HepG2 (cell line): ENCODE data around the gene SDK2. TPM values are rescaled to one million over a fixed set of nuclear protein-coding genes. Genes with fewer than 3 reads are reported as not detected.

Source experiments
- ATAC-seq: fragments of 200-7000 bp; cut with Tn5 transposase; 3 replicates; pipeline ENCODE4 v1.9.1; 2020; ENCODE audit warnings: mild to moderate bottlenecking, moderate library complexity
- BruUV-seq: library from RNA; stranded (reverse); fragments of 400-500 nt; replicated peaks from 2 replicates; lab custom pipeline; 2021; lab: Mats Ljungman, UMichigan
- CTCF ChIA-PET: fragments of 300-600 bp; formaldehyde crosslinking; extraction: SDS; loops from one replicate; lab custom pipeline; 2021; ENCODE audit warnings: low total read pairs, inconsistent platforms, low intra/inter-chr PET ratio; lab: Yijun Ruan, JAX
- POLR2A ChIA-PET: fragments of 350-600 bp; sonication (Branson Sonifier 250); formaldehyde crosslinking; loops from one replicate; lab custom pipeline; 2020; ENCODE audit warnings: antibody characterized with exemption, inconsistent platforms; lab: Yijun Ruan, JAX
- DNase-seq: peaks from one replicate; pipeline ENCODE4 v3.0.0-alpha.2; 2015; ENCODE audit warnings: low spot score
- FAIRE-seq: peaks from 3 replicates; lab custom pipeline; 2011; peaks lifted over from hg19 to GRCh38; lab: Jason Lieb, UNC
- H2AFZ ChIP-seq: one replicate; pipeline ENCODE4 v1.6.1; 2011; ENCODE audit warnings: low read length, inconsistent platforms
- H3K27ac ChIP-seq: fragments of 300-600 bp; 3 replicates; pipeline ENCODE4 v1.8.0; 2011; ENCODE audit warnings: mixed run types, mild to moderate bottlenecking, mixed read lengths, low read length, inconsistent platforms; ENCODE audit not compliant: insufficient read depth; ENCODE audit errors: extremely low read length
- H3K27me3 ChIP-seq, 2 experiments: fragments of 200-600 bp in 1 of 2; 2 replicates in 1 of 2; 3 replicates in 1 of 2; pipeline versions ENCODE4 v1.6.0 to v1.8.0; 2011; ENCODE audit warnings: low read length in 2 of 2, mild to moderate bottlenecking in 2 of 2, moderate library complexity in 2 of 2, inconsistent platforms in 1 of 2; ENCODE audit not compliant: insufficient read depth in 2 of 2, control insufficient read depth in 1 of 2
- H3K36me3 ChIP-seq, 2 experiments: fragments of 200-600 bp in 1 of 2; replicated peaks in 1 of 2; 2 replicates in 1 of 2; 3 replicates in 1 of 2; pipeline versions ENCODE4 v1.5.1 to v1.8.0; 2011; ENCODE audit warnings: low read length in 2 of 2, inconsistent platforms in 1 of 2; ENCODE audit not compliant: insufficient read depth in 2 of 2, control insufficient read depth in 1 of 2
- H3K4me1 ChIP-seq: 2 replicates; pipeline ENCODE4 v1.5.1; 2012; ENCODE audit warnings: low read length, inconsistent platforms; ENCODE audit not compliant: insufficient read depth
- H3K4me2 ChIP-seq: 2 replicates; pipeline ENCODE4 v1.6.0; 2011; ENCODE audit warnings: low read depth, low read length, inconsistent platforms
- H3K4me3 ChIP-seq, 3 experiments: fragments of 200-600 bp in 1 of 3; sonication (generic), shearing (Covaris generic) in 1 of 3; replicated peaks in 1 of 3; 2 replicates each; pipeline ENCODE4 v1.5.1; 2011 to 2016; ENCODE audit warnings: low read length in 3 of 3, inconsistent platforms in 2 of 3, low read depth in 2 of 3, mild to moderate bottlenecking in 2 of 3, control low read depth in 1 of 3, mixed read lengths in 1 of 3; ENCODE audit not compliant: insufficient read depth in 1 of 3
- H3K79me2 ChIP-seq: one replicate; pipeline ENCODE4 v1.6.1; 2011; ENCODE audit warnings: low read length, inconsistent platforms; ENCODE audit not compliant: insufficient read depth
- H3K9ac ChIP-seq: 2 replicates; pipeline ENCODE4 v1.6.0; 2011; ENCODE audit warnings: mild to moderate bottlenecking, low read depth, low read length, inconsistent platforms; ENCODE audit not compliant: insufficient read depth
- H3K9me3 ChIP-seq: 2 replicates; pipeline ENCODE4 v1.5.1; 2012; ENCODE audit warnings: mild to moderate bottlenecking, low read length
- H4K20me1 ChIP-seq: 2 replicates; pipeline ENCODE4 v1.6.0; 2011; ENCODE audit warnings: inconsistent platforms, mild to moderate bottlenecking, low read length, moderate library complexity; ENCODE audit not compliant: insufficient read depth
- ATF7-NPFF ChIP-seq: sonication (generic); formaldehyde crosslinking; IDR thresholded peaks from 2 replicates; pipeline ENCODE4 v1.8.1; 2023; ENCODE audit warnings: mild to moderate bottlenecking, low read depth, missing genetic modification reagents, moderate library complexity
- ATRX ChIP-seq: sonication (generic); formaldehyde crosslinking; IDR thresholded peaks from 2 replicates; pipeline ENCODE4 v1.4.0; 2020; ENCODE audit warnings: missing genetic modification reagents, borderline replicate concordance
- KLF12 ChIP-seq: sonication (generic); formaldehyde crosslinking; IDR thresholded peaks from 2 replicates; pipeline ENCODE4 v1.4.0; 2020; ENCODE audit warnings: missing genetic modification reagents, borderline replicate concordance
- KMT2A ChIP-seq: sonication (generic); formaldehyde crosslinking; IDR thresholded peaks from 2 replicates; pipeline ENCODE4 v1.4.0; 2020; ENCODE audit warnings: missing genetic modification reagents
- KMT2B ChIP-seq: IDR thresholded peaks from 2 replicates; pipeline ENCODE4 v1.6.1; 2016; ENCODE audit warnings: missing genetic modification reagents, missing compliant biosample characterization
- ZFP1 ChIP-seq: IDR thresholded peaks from 2 replicates; pipeline ENCODE4 v1.6.1; 2016
- ZNF121 ChIP-seq: sonication (generic); formaldehyde crosslinking; IDR thresholded peaks from 2 replicates; pipeline ENCODE4 v1.5.0; 2020; ENCODE audit warnings: mild to moderate bottlenecking, missing genetic modification reagents
- ZNF24 ChIP-seq: fragments of 450-650 bp; IDR thresholded peaks from 2 replicates; pipeline ENCODE4 v1.6.1; 2017; ENCODE audit warnings: antibody characterized with exemption, mild to moderate bottlenecking
- ZNF274 ChIP-seq: sonication (generic); formaldehyde crosslinking; IDR thresholded peaks from 2 replicates; pipeline ENCODE4 v1.5.1; 2020; ENCODE audit warnings: mild to moderate bottlenecking, missing genetic modification reagents
- ZNF30 ChIP-seq: sonication (generic); formaldehyde crosslinking; IDR thresholded peaks from 2 replicates; pipeline ENCODE4 v1.5.0; 2020; ENCODE audit warnings: mild to moderate bottlenecking, missing genetic modification reagents
- ZNF318 ChIP-seq: sonication (generic); formaldehyde crosslinking; IDR thresholded peaks from 2 replicates; pipeline ENCODE4 v1.4.0; 2020; ENCODE audit warnings: mild to moderate bottlenecking, missing genetic modification reagents
- WGBS: methylation state at CpG from one replicate; pipeline ENCODE4 v1.1.6; 2017; ENCODE audit warnings: low lambda C conversion rate; 5-methylcytosine and 5-hydroxymethylcytosine counted together
- in situ Hi-C: cut with HindIII; loops from 2 replicates; pipeline ENCODE4 v1.10.0; 2017; ENCODE audit warnings: low pct_unique_long_range_greater_than_20kb; ENCODE audit not compliant: extremely low pct_ligation_motif_present
- intact Hi-C: fragments of 100-400 bp; cut with micrococcal nuclease; formaldehyde crosslinking; loops from one replicate; pipeline ENCODE4 v1.10.0; 2022; ENCODE audit not compliant: unreplicated experiment
- polyA plus RNA-seq, 8 experiments: library from polyadenylated mRNA; depleted of rRNA in 3 of 8; stranded (reverse) in 7 of 8; unstranded in 1 of 8; fragments of >200 nt; fragmentation: Illumina TruSeq in 4 of 8; extraction: Trizol in 4 of 8; gene quantifications; 2 replicates each; pipeline versions ENCODE4 v1.2.1 to v1.2.3, GENCODE V29; 2011 to 2016; ENCODE audit warnings: low read depth in 4 of 8, missing spikeins in 1 of 8, mixed read lengths in 1 of 8; ENCODE audit not compliant: insufficient read depth in 1 of 8
- total RNA-seq, 5 experiments: library from RNA; depleted of rRNA; stranded (reverse); fragments of >200 nt; fragmentation: Illumina TruSeq; extraction: Trizol; gene quantifications; 2 replicates each; pipeline ENCODE4 v1.2.3, GENCODE V29; 2016; ENCODE audit warnings: low read depth in 1 of 5

SDK2 gene
- total and polyA plus RNA-seq, 2 of the 13 experiments (the other 11 are each of a cell fraction or from before 2014, with no cell fraction given): not detected

- Histone ChIP-seq H3K9me3 (peaks cover 7% of the 10 kb centered on the region), H2AFZ (no peak overlapping the region), H3K27ac (no peak overlapping the region), H3K4me3 (no peak overlapping the region), H3K9ac (no peak overlapping the region), H3K36me3 (no peaks in the 10 kb centered on the region), H3K27me3 (peaks cover 16 to 57% of the 10 kb centered on the region in 2 experiments)
- no TSS peak for BruUV-seq
- FAIRE-seq (no peak), DNase-seq (no peak)
- CTCF ChIA-PET: no interaction called here
- TF ChIP-seq KMT2A (CRISPR knock-in tag) (no peak), ZNF24 (no peak), ZNF30 (no peak), ATF7-NPFF (CRISPR knock-in tag) (no peak), KLF12 (CRISPR knock-in tag) (no peak), KMT2B (CRISPR knock-in tag) (no peak), ZFP1 (no peak), ATRX (CRISPR knock-in tag) (no peak)
- TF ChIP-seq, all 625 proteins: peak for 0
- Histone ChIP-seq H3K4me2 (no peak overlapping the region), H3K79me2 (no peaks in the 10 kb centered on the region), H4K20me1 (no peaks in the 10 kb centered on the region), H3K4me1 (no peaks in the 10 kb centered on the region)
- intact Hi-C loops: no loop called here
- 2% methylated on average over 3 of the region's 3 CpGs for WGBS
- POLR2A ChIA-PET: no interaction called here
- in situ Hi-C loops: loop anchor here (10.0 kb wide), 1 partner anchor 306 kb away; no protein-coding TSS in a partner anchor
- ATAC-seq: no peak
These were observed 4.2 kb upstream of the SDK2 start for GRCh38 chr17:73648543-73648820.

- POLR2A ChIA-PET: no interaction called here
- TF ChIP-seq ZNF318 (CRISPR knock-in tag) (no peak), ZNF274 (CRISPR knock-in tag) (no peak), ZNF121 (CRISPR knock-in tag) (no peak)
These were observed 3.7 kb upstream of the SDK2 start for GRCh38 chr17:73647772-73648542.

More at GRCh38 chr17:73647772-73648542, 3.7 kb upstream of the SDK2 start:
- FAIRE-seq (no peak), ATAC-seq (no peak), DNase-seq (no peak)
- Histone ChIP-seq H3K36me3 (no peaks in the 10 kb centered on the region), H3K9ac (no peak overlapping the region), H3K9me3 (peaks cover 2% of the 10 kb centered on the region; the same call in 1 of the 2 replicates), H2AFZ (no peak overlapping the region), H3K79me2 (no peaks in the 10 kb centered on the region), H4K20me1 (no peaks in the 10 kb centered on the region), H3K27me3 (peaks cover 20 to 62% of the 10 kb centered on the region in 2 experiments), H3K4me3 (no peak overlapping the region), H3K4me2 (no peak overlapping the region), H3K4me1 (no peaks in the 10 kb centered on the region; the same call in 1 of the 2 replicates), H3K27ac (no peak overlapping the region)
- BruUV-seq: no TSS peak
- CTCF ChIA-PET: no interaction called here
- in situ Hi-C loops: loop anchor here (10.0 kb wide), 1 partner anchor 307 kb away; no protein-coding TSS in a partner anchor
- WGBS: 6% methylated on average over 12 of the region's 12 CpGs
- intact Hi-C loops: no loop called here
